GM21390 (cell line): ENCODE results near the gene ST14.

Source experiments
- ATAC-seq: cut with Tn5 transposase; IDR thresholded peaks from one replicate; pipeline ENCODE4 v1.9.1; 2021; ENCODE audit not compliant: unreplicated experiment

ST14 gene

GRCh38 chr11:130133716-130134115 is 25.9 kb upstream of the ST14 start:
- ATAC-seq = no peak

- ATAC-seq = no peak
These were observed 23.5 kb upstream of the ST14 start for GRCh38 chr11:130136107-130136506.

GRCh38 chr11:130137999-130138398 is 21.6 kb upstream of the ST14 start:
- ATAC-seq = no peak

DNA sequence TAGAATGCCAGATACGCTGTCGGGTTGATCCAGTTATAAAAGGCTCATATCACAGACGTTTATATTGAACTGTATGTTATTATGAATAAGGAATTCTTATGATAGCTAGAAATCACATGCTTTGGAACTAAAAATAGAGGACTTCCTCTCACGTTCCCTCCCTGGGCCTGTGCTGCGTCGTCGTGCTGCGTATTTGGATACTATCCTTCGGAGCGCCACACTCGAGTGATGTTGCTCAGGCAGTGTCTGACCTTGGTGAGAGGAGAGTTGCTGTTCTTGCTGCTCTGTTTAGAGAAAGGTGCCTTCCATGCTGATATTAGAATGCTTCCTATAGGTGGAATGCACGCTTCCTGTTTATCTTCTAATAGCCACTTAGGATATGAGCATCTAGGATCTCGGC is 20.2 kb upstream of the ST14 start:
- ATAC-seq = no peak

- ATAC-seq = no peak
These were observed 17.8 kb upstream of the ST14 start for GRCh38 chr11:130141561-130142341.

GRCh38 chr11:130144141-130144540 is 15.4 kb upstream of the ST14 start:
- no peak for ATAC-seq

DNA sequence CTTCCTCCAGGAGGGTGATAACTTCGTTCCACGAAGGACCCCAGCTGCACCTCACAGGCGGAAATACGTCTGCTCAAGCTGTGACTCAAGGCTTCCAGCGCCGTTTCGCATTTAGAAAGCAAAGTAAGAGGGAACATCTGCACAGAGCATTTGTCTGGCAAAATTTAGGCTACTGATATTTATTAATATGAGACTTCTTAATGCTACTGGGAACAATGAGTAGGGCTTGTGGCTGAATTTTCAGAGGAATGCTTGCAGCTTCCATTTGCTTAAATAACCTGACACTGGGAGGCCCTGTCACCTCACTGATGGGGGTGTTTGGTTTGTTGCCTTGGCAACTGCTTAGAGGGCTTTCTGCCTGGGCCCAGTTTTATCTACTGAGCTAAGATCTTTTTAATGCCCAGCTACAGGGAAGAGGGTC is 14.7 kb upstream of the ST14 start:
- ATAC-seq = no peak

DNA sequence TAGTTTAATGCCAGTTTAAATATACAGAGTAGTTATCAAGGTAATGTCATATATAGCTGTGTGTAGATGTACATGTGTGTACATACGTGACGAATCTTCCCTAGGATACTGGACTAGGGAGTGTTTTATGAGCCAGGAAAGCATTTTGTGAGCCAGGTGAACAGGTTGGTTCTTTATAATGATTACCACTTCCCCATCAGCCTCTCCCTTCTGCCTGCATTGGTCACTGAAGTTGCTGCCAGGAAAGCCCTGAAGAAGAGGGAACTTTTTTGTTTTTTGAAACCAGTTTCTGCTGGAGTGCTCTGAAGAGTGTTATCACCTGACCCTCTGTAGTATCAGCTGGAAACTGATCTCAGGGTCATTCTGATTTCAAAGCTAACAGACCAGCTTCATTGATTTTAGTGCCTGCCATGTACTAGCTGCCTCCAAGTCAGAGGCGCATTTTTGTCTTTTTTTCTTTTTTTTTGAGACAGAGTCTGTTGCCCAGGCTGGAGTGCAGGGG is 14.2 kb upstream of the ST14 start:
- ATAC-seq = no peak

DNA sequence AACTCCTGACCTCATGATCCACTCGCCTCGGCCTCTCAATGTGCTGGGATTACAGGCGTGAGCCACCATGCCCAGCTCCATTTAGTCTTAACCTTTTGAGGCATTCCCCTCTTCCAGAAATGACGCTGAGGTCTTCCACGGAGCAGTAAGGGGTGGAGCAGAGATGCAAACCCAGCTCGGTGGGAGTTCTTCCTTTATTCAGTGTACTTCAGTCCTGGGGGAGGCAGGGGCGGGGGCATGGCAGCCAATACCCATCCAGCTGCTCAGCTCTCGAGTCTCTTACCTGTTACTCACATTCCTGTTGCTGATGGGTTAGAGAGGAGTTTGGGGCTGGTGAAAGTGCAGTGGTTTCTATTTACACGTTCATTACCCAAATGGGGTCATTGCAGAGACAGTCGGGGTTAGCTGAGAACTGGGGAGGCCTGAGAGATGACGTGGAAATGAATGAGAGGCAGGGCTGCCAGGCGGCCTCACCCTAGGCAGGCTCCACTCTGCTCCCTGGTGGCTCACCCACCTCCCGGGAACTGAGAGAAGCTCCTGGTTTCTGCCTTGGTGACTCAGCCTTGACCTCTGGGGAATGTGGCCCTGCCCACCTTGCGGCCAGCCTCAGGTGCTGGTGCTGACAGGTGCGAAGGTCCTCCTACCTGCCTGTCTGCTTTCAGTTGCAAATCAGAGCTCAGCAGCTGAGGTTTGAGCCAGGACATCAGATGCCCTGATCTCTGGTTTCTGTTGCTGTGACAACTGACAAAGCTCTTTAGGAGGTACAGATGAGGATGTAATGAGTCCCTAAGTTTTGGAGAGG is 13.4 kb upstream of the ST14 start:
- no peak for ATAC-seq

GRCh38 chr11:130146796-130147195 is 12.8 kb upstream of the ST14 start:
- no peak for ATAC-seq

DNA sequence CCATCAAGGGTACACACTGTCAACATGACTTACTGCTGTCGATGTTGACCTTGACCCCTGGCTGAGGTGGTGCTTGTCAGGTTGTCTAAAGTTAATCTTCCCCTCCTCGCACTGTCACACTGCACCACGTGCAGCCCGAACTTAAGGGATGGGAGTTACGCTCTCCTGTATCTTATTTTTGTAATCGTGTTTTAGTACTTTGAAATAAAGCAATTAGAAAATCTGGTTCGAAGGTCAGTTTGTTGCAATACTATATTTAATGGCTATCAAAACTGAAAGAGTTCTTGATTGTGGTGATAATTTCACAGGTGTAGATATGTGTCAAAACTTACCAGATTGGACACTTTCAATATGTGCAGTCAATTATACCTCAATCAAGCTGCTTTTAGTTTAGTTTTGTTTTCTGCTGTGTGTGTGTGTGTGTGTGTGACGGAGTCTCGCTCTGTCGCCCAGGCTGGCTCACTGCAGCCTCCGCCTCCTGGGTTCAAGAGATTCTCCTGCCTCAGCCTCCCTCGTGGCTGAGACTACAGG is 10.7 kb upstream of the ST14 start:
- ATAC-seq = no peak

DNA sequence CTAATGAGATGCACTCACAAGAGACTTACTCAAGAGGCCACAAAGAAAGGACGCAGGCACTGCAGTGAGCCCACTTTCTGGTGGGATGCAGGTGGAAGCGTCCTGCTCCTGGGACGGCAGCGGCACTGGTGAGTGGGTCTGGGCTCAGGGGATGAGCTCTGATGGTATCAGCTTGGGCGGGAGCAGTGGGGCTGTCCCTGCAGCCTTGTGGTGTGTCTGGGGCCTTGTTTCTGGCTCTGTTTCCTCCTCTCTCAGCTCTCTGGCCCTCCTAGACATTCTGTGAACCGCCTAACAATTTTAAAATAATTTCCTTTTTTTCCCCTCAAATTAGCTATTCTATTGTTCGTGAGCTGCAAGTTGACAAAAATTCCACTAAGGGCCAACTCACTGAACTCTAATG is 8.8 kb upstream of the ST14 start:
- peak; percentile 45 for ATAC-seq

- no peak for ATAC-seq
These were observed 8.4 kb upstream of the ST14 start for GRCh38 chr11:130151196-130151595.

- ATAC-seq = no peak
These were observed 3.2 kb upstream of the ST14 start for GRCh38 chr11:130156108-130157022.

DNA sequence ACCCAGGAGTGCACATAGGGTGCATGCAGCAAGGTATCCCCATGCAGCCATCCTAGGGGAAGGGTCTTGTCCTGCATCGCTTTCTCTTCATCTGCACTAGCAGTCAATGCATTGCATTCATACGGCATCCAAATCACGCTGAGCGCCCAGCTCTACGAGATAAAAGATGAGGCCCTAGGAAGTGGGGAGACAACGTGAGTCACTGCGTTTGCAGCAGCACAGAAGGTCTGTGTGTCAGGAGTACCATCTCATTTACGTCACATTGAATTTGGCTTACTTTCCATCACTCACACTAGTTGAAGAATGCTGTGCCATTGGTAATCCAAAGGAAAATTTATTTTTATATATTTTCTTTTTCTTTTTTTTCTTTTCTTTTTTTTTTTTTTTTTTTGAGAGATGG is 2.5 kb upstream of the ST14 start:
- no peak for ATAC-seq

DNA sequence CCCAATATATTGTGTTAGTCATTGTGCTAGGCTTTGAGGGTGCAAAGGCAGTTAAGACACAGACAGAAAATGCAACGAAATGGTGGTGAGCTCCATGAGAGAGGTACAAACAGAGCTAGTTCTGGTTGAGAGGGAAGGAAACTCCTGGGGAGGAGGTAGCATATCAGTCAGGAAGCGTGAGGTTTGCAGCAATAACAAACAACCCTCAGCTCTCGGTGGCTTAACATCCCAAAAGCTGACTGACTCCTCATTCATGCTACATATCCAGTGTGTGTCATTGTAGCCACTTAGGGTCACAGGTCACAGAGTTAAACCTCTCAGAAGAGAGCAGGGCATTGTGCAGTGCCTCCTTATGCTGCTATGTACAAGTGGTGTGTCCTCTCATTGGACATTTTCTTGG is 1.7 kb upstream of the ST14 start:
- ATAC-seq = no peak

GRCh38 chr11:130159139-130159538 is 443 bp upstream of the ST14 start:
- ATAC-seq = no peak

DNA sequence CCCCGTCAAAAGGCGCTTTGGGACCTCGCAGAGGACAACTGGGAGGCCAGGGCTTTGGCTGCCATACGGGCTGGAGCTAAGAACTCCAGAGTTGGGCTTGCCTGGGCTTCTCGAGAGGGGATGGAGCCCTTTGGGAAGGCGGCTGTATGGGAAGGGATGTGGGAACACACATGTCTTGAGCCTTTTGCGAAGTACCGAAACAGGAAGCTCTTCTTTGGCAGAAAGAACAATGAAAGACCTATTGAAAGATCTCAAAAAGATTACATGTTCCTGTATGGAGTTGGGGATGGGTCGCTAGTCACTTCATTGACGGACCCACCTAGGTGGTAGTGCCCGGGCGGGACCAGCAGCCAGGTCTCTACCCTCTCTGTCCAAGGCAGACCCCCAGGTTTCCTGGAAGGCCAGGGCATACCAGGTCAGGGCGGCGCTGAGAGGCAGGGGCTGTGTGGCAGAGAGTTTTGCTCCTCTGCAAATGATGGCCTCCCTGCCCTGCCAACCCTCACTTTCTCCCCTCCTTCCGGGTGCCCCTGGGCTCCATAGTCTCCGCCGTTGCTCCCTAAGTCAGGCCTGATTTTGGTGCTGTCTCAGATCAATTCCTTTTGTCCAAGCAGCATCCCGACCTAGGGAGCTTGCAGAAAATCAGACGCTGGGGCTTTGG is 1.0 kb downstream of the ST14 start:
- no peak for ATAC-seq

GRCh38 chr11:130161441-130162145 is 2.0 kb downstream of the ST14 start:
- ATAC-seq = no peak

DNA sequence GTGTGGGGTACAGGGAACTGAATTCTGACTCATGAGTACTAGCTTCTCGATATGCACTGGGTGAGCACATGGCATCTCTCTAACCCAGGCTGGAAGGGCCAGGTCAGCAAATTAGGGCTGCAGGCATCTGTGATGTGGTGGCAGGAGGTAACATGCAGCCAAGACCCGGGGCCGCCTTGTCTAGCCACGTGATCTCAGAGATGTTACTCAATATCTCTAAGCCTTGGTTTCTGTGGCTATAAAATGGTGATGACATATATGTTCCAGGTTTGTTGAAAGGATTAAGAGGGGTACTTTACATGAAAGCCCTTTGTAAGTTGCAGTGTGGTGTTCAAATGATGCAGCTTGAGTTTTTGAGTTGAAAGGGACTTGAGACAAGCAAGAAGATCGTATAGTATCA is 3.2 kb downstream of the ST14 start:
- ATAC-seq = no peak
